ENCODE data around the gene ERP44. TPM values are rescaled to one million over a fixed set of nuclear protein-coding genes. Genes with fewer than 3 reads are reported as not detected.

ERP44 gene
- total RNA-seq (2022; extraction: Qiagen RNA extraction): 14.1 to 17.9 TPM (median 14.6 TPM) in 5 replicates

DNA sequence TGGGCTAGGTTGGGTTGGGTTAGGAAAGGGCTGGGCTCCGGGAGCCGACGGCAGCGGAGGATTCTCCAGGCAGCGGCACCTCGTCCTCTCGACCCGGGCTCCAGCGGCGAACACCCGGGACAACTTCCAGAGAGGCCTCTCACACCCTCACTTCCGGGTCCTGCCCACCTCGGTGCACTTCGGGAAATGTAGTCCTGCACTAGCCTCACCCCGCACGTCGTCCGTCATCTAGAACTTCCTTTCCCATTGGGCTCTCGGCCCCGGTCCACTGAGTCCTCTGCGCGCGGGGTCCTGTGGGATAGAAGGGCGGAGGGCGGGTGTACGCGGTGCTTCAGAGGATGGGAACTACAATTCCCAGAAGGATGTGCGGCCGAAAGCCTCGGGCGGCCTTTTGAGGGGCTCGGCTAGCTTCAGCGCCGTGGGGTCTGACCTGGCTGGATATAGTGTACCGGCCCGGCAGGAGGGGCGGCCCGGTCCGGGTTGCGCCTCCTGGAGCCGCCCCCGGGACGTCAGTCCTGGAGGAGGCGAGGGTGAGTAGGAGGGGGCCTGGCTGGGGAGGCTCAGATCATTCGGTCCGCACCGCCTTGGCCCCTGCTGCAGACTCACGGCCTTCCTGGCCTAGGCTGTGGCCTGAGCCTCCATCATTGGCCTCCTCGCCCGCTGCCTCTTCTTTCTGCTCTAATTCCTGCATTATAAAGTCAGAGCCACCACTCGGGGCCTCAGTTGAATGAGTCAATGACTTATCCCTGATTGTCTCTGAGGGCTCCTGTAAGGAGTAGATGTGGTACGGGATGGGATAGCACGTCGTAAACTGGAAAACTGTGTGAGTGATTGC, at the start of gene ERP44, which contains the start of gene INVS:
Gene ERP44, minus strand, starts transcription at position 114 of the 835 bp plus-strand sequence. CDS start 160 bp downstream, outside the sequence.
Gene INVS, plus strand, starts transcription at position 357 of the 835 bp plus-strand sequence. CDS start 5,279 bp downstream, outside the sequence.

Other genes starting within 250 kb of the ERP44 start
- 7.0 to 10.5 TPM (median 9.3 TPM) in 5 replicates for gene STX17, start 192.3 kb downstream of the ERP44 start, total RNA-seq (2022; extraction: Qiagen RNA extraction)
- gene INVS, start 243 bp upstream of the ERP44 start, total RNA-seq (2022; extraction: Qiagen RNA extraction): 8.4 to 11.1 TPM (median 10.4 TPM) in 5 replicates

All from A549 treated with CORT108297 at 1 μM for 4 hours (cell line).